HepG2 (cell line): Measurements from ENCODE around the gene USP7. TPM values are rescaled to one million over a fixed set of nuclear protein-coding genes. Genes with fewer than 3 reads are reported as not detected.
A peak's percentile ranks its signal among the peaks of the same experiment; 100 is the strongest.

Experiments
- ATAC-seq: fragments of 200-7000 bp; cut with Tn5 transposase; 3 replicates; pipeline ENCODE4 v1.9.1; 2020; ENCODE audit warnings: mild to moderate bottlenecking, moderate library complexity
- BruUV-seq: library from RNA; stranded (reverse); fragments of 400-500 nt; replicated peaks from 2 replicates; lab custom pipeline; 2021; lab: Mats Ljungman, UMichigan
- CTCF ChIA-PET: fragments of 300-600 bp; formaldehyde crosslinking; extraction: SDS; loops from one replicate; lab custom pipeline; 2021; ENCODE audit warnings: low total read pairs, inconsistent platforms, low intra/inter-chr PET ratio; lab: Yijun Ruan, JAX
- POLR2A ChIA-PET: fragments of 350-600 bp; sonication (Branson Sonifier 250); formaldehyde crosslinking; loops from one replicate; lab custom pipeline; 2020; ENCODE audit warnings: antibody characterized with exemption, inconsistent platforms; lab: Yijun Ruan, JAX
- DNase-seq: peaks from one replicate; pipeline ENCODE4 v3.0.0-alpha.2; 2015; ENCODE audit warnings: low spot score
- FAIRE-seq: peaks from 3 replicates; lab custom pipeline; 2011; peaks lifted over from hg19 to GRCh38; lab: Jason Lieb, UNC
- H2AFZ ChIP-seq: one replicate; pipeline ENCODE4 v1.6.1; 2011; ENCODE audit warnings: low read length, inconsistent platforms
- H3K27ac ChIP-seq: fragments of 300-600 bp; 3 replicates; pipeline ENCODE4 v1.8.0; 2011; ENCODE audit warnings: mixed run types, mild to moderate bottlenecking, mixed read lengths, low read length, inconsistent platforms; ENCODE audit not compliant: insufficient read depth; ENCODE audit errors: extremely low read length
- H3K27me3 ChIP-seq, 2 experiments: fragments of 200-600 bp in 1 of 2; 2 replicates in 1 of 2; 3 replicates in 1 of 2; pipeline versions ENCODE4 v1.6.0 to v1.8.0; 2011; ENCODE audit warnings: low read length in 2 of 2, mild to moderate bottlenecking in 2 of 2, moderate library complexity in 2 of 2, inconsistent platforms in 1 of 2; ENCODE audit not compliant: insufficient read depth in 2 of 2, control insufficient read depth in 1 of 2
- H3K36me3 ChIP-seq, 2 experiments: fragments of 200-600 bp in 1 of 2; replicated peaks in 1 of 2; 2 replicates in 1 of 2; 3 replicates in 1 of 2; pipeline versions ENCODE4 v1.5.1 to v1.8.0; 2011; ENCODE audit warnings: low read length in 2 of 2, inconsistent platforms in 1 of 2; ENCODE audit not compliant: insufficient read depth in 2 of 2, control insufficient read depth in 1 of 2
- H3K4me1 ChIP-seq: 2 replicates; pipeline ENCODE4 v1.5.1; 2012; ENCODE audit warnings: low read length, inconsistent platforms; ENCODE audit not compliant: insufficient read depth
- H3K4me2 ChIP-seq: 2 replicates; pipeline ENCODE4 v1.6.0; 2011; ENCODE audit warnings: low read depth, low read length, inconsistent platforms
- H3K4me3 ChIP-seq, 3 experiments: fragments of 200-600 bp in 1 of 3; sonication (generic), shearing (Covaris generic) in 1 of 3; replicated peaks in 1 of 3; 2 replicates each; pipeline ENCODE4 v1.5.1; 2011 to 2016; ENCODE audit warnings: low read length in 3 of 3, inconsistent platforms in 2 of 3, low read depth in 2 of 3, mild to moderate bottlenecking in 2 of 3, control low read depth in 1 of 3, mixed read lengths in 1 of 3; ENCODE audit not compliant: insufficient read depth in 1 of 3
- H3K79me2 ChIP-seq: one replicate; pipeline ENCODE4 v1.6.1; 2011; ENCODE audit warnings: low read length, inconsistent platforms; ENCODE audit not compliant: insufficient read depth
- H3K9ac ChIP-seq: 2 replicates; pipeline ENCODE4 v1.6.0; 2011; ENCODE audit warnings: mild to moderate bottlenecking, low read depth, low read length, inconsistent platforms; ENCODE audit not compliant: insufficient read depth
- H3K9me3 ChIP-seq: 2 replicates; pipeline ENCODE4 v1.5.1; 2012; ENCODE audit warnings: mild to moderate bottlenecking, low read length
- H4K20me1 ChIP-seq: 2 replicates; pipeline ENCODE4 v1.6.0; 2011; ENCODE audit warnings: inconsistent platforms, mild to moderate bottlenecking, low read length, moderate library complexity; ENCODE audit not compliant: insufficient read depth
- ATAD3A ChIP-seq: sonication (generic); formaldehyde crosslinking; IDR thresholded peaks from 2 replicates; pipeline ENCODE4 v1.4.0; 2020; ENCODE audit warnings: missing genetic modification reagents
- FOXK2 ChIP-seq: fragments of 450-650 bp; IDR thresholded peaks from 2 replicates; pipeline ENCODE4 v1.6.1; 2016
- ISL2 ChIP-seq: sonication (generic); formaldehyde crosslinking; IDR thresholded peaks from 2 replicates; pipeline ENCODE4 v1.5.0; 2020; ENCODE audit warnings: missing genetic modification reagents
- MZF1 ChIP-seq: sonication (generic); formaldehyde crosslinking; IDR thresholded peaks from 2 replicates; pipeline ENCODE4 v1.8.1; 2023; ENCODE audit warnings: mild to moderate bottlenecking, missing genetic modification reagents, borderline replicate concordance
- RARG ChIP-seq: sonication (generic); formaldehyde crosslinking; IDR thresholded peaks from 2 replicates; pipeline ENCODE4 v1.4.0; 2020; ENCODE audit warnings: low read depth, mild to moderate bottlenecking, missing genetic modification reagents
- ZNF333 ChIP-seq: sonication (generic); formaldehyde crosslinking; IDR thresholded peaks from 2 replicates; pipeline ENCODE4 v1.4.0; 2020; ENCODE audit warnings: mild to moderate bottlenecking, missing genetic modification reagents, borderline replicate concordance
- ZNF644 ChIP-seq: IDR thresholded peaks from 2 replicates; pipeline ENCODE4 v1.6.1; 2016; ENCODE audit warnings: low read depth
- WGBS: methylation state at CpG from one replicate; pipeline ENCODE4 v1.1.6; 2017; ENCODE audit warnings: low lambda C conversion rate; 5-methylcytosine and 5-hydroxymethylcytosine counted together
- in situ Hi-C: cut with HindIII; loops from 2 replicates; pipeline ENCODE4 v1.10.0; 2017; ENCODE audit warnings: low pct_unique_long_range_greater_than_20kb; ENCODE audit not compliant: extremely low pct_ligation_motif_present
- intact Hi-C: fragments of 100-400 bp; cut with micrococcal nuclease; formaldehyde crosslinking; loops from one replicate; pipeline ENCODE4 v1.10.0; 2022; ENCODE audit not compliant: unreplicated experiment
- polyA plus RNA-seq, 8 experiments: library from polyadenylated mRNA; depleted of rRNA in 3 of 8; stranded (reverse) in 7 of 8; unstranded in 1 of 8; fragments of >200 nt; fragmentation: Illumina TruSeq in 4 of 8; extraction: Trizol in 4 of 8; gene quantifications; 2 replicates each; pipeline versions ENCODE4 v1.2.1 to v1.2.3, GENCODE V29; 2011 to 2016; ENCODE audit warnings: low read depth in 4 of 8, missing spikeins in 1 of 8, mixed read lengths in 1 of 8; ENCODE audit not compliant: insufficient read depth in 1 of 8
- total RNA-seq, 5 experiments: library from RNA; depleted of rRNA; stranded (reverse); fragments of >200 nt; fragmentation: Illumina TruSeq; extraction: Trizol; gene quantifications; 2 replicates each; pipeline ENCODE4 v1.2.3, GENCODE V29; 2016; ENCODE audit warnings: low read depth in 1 of 5
- TF ChIP-seq, protein P1 (sequence below): sonication (generic); formaldehyde crosslinking; conservative IDR thresholded peaks from 2 replicates; pipeline ENCODE4 v1.4.0; 2020; ENCODE audit warnings: missing genetic modification reagents
- TF ChIP-seq, protein P2 (sequence below): sonication (generic); formaldehyde crosslinking; IDR thresholded peaks from 2 replicates; pipeline ENCODE4 v1.9.0; 2021; ENCODE audit warnings: missing genetic modification reagents, borderline replicate concordance
- TF ChIP-seq, protein P3 (sequence below): sonication (generic); formaldehyde crosslinking; IDR thresholded peaks from 2 replicates; pipeline ENCODE4 v1.4.0; 2020; ENCODE audit warnings: low read depth, mild to moderate bottlenecking, missing genetic modification reagents
- TF ChIP-seq, protein P4 (sequence below): sonication (generic); formaldehyde crosslinking; conservative IDR thresholded peaks from 2 replicates; pipeline ENCODE4 v1.4.0; 2020; ENCODE audit warnings: mild to moderate bottlenecking, missing genetic modification reagents, moderate library complexity

Gene USP7
- total and polyA plus RNA-seq, 2 of the 13 experiments (the other 11 are each of a cell fraction or from before 2014, with no cell fraction given): 52.5 to 173 TPM

- CTCF ChIA-PET: no interaction called here
- H2AFZ ChIP-seq: no peak overlapping the region
- 99% methylated on average over 6 of the region's 6 CpGs for WGBS
- DNase-seq (no peak), FAIRE-seq (peak; percentile 51), ATAC-seq (no peak)
- in situ Hi-C loops (no loop called here), intact Hi-C loops (no loop called here)
- no peak overlapping the region for H3K4me3 ChIP-seq
- no TSS peak for BruUV-seq
- peaks cover 32% of the 10 kb centered on the region for H4K20me1 ChIP-seq
- H3K36me3 ChIP-seq: peaks cover 61 to 99% of the 10 kb centered on the region in 2 experiments
- no peaks in the 10 kb centered on the region for H3K4me1 ChIP-seq
- H3K79me2 ChIP-seq: peaks cover 43% of the 10 kb centered on the region
- no peak overlapping the region for H3K4me2 ChIP-seq
- POLR2A ChIA-PET: no interaction called here
- no peaks in the 10 kb centered on the region for H3K27me3 ChIP-seq
- H3K9ac ChIP-seq: no peak overlapping the region
- no peak overlapping the region for H3K27ac ChIP-seq
- H3K9me3 ChIP-seq: no peaks in the 10 kb centered on the region
- TF ChIP-seq ZNF333 (CRISPR knock-in tag): no peak
- TF ChIP-seq, protein P1, sequence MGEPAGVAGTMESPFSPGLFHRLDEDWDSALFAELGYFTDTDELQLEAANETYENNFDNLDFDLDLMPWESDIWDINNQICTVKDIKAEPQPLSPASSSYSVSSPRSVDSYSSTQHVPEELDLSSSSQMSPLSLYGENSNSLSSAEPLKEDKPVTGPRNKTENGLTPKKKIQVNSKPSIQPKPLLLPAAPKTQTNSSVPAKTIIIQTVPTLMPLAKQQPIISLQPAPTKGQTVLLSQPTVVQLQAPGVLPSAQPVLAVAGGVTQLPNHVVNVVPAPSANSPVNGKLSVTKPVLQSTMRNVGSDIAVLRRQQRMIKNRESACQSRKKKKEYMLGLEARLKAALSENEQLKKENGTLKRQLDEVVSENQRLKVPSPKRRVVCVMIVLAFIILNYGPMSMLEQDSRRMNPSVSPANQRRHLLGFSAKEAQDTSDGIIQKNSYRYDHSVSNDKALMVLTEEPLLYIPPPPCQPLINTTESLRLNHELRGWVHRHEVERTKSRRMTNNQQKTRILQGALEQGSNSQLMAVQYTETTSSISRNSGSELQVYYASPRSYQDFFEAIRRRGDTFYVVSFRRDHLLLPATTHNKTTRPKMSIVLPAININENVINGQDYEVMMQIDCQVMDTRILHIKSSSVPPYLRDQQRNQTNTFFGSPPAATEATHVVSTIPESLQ (CRISPR knock-in tag): no peak
- TF ChIP-seq ATAD3A (CRISPR knock-in tag): no peak
- no peak for TF ChIP-seq RARG (CRISPR knock-in tag)
- TF ChIP-seq MZF1 (CRISPR knock-in tag): no peak
- TF ChIP-seq, protein P2, sequence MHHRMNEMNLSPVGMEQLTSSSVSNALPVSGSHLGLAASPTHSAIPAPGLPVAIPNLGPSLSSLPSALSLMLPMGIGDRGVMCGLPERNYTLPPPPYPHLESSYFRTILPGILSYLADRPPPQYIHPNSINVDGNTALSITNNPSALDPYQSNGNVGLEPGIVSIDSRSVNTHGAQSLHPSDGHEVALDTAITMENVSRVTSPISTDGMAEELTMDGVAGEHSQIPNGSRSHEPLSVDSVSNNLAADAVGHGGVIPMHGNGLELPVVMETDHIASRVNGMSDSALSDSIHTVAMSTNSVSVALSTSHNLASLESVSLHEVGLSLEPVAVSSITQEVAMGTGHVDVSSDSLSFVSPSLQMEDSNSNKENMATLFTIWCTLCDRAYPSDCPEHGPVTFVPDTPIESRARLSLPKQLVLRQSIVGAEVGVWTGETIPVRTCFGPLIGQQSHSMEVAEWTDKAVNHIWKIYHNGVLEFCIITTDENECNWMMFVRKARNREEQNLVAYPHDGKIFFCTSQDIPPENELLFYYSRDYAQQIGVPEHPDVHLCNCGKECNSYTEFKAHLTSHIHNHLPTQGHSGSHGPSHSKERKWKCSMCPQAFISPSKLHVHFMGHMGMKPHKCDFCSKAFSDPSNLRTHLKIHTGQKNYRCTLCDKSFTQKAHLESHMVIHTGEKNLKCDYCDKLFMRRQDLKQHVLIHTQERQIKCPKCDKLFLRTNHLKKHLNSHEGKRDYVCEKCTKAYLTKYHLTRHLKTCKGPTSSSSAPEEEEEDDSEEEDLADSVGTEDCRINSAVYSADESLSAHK: no peak
- no peak for TF ChIP-seq FOXK2
- TF ChIP-seq, protein P3, sequence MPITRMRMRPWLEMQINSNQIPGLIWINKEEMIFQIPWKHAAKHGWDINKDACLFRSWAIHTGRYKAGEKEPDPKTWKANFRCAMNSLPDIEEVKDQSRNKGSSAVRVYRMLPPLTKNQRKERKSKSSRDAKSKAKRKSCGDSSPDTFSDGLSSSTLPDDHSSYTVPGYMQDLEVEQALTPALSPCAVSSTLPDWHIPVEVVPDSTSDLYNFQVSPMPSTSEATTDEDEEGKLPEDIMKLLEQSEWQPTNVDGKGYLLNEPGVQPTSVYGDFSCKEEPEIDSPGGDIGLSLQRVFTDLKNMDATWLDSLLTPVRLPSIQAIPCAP (CRISPR knock-in tag): no peak
- TF ChIP-seq, protein P4, sequence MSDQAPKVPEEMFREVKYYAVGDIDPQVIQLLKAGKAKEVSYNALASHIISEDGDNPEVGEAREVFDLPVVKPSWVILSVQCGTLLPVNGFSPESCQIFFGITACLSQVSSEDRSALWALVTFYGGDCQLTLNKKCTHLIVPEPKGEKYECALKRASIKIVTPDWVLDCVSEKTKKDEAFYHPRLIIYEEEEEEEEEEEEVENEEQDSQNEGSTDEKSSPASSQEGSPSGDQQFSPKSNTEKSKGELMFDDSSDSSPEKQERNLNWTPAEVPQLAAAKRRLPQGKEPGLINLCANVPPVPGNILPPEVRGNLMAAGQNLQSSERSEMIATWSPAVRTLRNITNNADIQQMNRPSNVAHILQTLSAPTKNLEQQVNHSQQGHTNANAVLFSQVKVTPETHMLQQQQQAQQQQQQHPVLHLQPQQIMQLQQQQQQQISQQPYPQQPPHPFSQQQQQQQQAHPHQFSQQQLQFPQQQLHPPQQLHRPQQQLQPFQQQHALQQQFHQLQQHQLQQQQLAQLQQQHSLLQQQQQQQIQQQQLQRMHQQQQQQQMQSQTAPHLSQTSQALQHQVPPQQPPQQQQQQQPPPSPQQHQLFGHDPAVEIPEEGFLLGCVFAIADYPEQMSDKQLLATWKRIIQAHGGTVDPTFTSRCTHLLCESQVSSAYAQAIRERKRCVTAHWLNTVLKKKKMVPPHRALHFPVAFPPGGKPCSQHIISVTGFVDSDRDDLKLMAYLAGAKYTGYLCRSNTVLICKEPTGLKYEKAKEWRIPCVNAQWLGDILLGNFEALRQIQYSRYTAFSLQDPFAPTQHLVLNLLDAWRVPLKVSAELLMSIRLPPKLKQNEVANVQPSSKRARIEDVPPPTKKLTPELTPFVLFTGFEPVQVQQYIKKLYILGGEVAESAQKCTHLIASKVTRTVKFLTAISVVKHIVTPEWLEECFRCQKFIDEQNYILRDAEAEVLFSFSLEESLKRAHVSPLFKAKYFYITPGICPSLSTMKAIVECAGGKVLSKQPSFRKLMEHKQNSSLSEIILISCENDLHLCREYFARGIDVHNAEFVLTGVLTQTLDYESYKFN (CRISPR knock-in tag): no peak
- no peak for TF ChIP-seq ISL2 (CRISPR knock-in tag)
- no peak for TF ChIP-seq ZNF644 (CRISPR knock-in tag)
These were observed 42.9 kb downstream of the USP7 start for GRCh38 chr16:8920645-8921346.
